GM19463 (cell line): Measurements from ENCODE around the gene ASTN2.

Experiments used
- ATAC-seq: cut with Tn5 transposase; IDR thresholded peaks from one replicate; pipeline ENCODE4 v1.9.1; 2021; ENCODE audit warnings: mild to moderate bottlenecking, moderate library complexity; ENCODE audit not compliant: unreplicated experiment

Gene ASTN2

DNA sequence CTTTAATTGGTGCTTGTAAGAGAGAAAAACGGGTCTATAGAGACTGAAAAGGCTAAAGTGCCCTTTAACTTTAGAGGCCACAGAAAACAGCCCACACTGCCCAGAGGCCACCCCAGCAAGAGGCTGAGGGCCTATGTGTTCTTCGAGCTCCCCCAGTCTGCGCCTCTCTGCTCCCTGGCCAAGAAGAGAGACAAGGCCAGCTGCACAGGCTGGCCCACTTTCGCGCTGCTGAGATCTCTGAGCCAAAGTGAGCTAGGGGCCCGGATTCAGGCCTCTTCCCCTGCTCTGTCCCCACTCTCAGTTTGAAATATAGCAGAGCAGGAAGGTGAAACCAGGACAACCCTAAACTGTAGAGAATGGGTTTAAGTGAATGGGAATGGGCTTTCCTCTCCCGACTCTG, 859.7 kb downstream of the ASTN2 start:
- no peak for ATAC-seq

DNA sequence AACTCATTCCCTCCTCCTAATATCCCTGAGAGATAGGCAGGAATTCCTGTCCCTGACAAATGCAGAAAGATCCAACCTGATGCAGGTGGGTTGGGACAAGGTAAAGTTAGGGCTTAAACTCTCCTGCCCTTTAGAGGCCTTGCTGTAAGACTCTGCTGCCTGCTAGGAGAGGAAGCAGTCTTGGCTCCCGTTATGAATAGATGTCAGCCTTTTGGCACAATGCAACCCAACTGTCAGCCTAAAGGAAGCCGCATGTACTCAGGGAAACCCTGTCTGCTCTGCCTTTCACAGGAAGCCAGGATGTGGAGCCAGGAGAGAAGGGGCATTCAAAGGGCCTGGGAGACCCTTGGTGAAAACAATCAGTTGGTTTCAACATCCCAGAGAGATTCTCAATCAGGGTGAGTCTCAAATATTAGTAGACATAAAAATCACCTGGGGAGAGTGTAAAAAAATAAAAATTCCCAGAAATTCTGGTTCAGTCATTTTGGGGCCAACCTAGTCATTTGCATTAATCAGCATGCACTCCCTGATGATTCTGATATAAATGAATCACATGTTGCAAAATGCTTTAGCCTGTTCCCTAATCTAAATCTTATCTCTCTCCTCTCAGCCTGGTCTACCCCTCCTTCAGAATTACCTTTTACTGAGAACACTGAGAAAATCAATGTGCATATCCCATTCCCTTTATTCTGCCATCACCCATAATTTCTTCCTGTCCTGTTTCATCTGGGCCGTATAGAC, 864.0 kb downstream of the ASTN2 start:
- ATAC-seq = no peak

GRCh38 chr9:116549786-116550660, 864.8 kb downstream of the ASTN2 start:
- ATAC-seq = no peak

GRCh38 chr9:116549061-116549664, 865.7 kb downstream of the ASTN2 start:
- ATAC-seq = no peak

DNA sequence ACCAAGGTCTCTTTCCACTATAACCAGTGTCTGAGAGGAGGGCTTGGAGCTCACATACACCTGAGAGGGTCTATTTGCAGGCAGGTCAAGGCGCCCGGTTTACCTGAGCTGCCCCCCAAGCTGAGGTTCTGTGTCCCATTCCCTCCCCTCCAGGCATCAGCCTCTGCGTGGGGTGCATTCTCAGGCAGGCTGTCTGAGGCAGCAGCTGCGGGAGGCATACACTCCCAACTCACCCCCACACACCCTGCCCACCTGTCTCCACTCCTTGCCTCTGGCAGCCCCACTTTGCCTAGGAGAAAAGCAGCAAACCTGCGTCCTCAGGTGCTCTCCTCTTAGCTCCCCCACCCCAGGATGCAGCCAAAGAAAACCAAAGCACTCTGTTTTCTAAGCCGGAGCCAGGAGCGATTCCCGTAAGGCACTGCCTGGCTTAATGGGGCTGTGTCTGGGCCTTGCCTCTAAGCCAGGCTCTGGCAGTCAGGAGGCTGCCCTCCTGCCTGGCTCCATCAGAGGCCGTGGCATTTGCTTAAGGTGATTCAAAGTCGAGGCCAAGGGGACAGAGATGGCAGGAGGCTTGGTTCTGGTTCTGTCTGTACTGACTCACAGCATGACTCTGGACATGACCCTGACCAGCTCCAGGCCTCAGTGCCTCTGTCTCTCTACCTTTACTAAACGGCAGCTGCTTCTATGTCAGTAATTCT, 867.0 kb downstream of the ASTN2 start:
- no peak for ATAC-seq

GRCh38 chr9:116546711-116547581, 867.9 kb downstream of the ASTN2 start:
- no peak for ATAC-seq

DNA sequence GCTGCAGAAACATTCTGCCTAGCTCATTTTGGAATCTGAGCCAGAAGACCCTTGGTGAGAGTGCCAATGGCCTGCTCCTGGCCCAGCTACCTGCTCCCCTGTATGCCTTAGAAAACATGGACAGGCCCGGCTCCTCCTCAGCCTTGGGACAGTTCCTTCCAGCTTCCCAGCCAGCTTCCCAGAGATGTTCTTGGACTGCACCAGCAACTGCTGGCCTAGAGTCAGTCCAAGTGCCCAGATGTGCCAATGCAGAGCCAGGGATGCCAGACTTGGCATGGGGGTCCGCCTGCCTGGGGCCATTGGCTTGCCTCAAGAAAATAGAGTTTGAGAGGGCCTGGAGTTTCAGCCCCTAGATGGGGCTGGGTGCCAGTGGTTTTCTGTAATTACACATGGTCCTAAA, 870.0 kb downstream of the ASTN2 start:
- no peak for ATAC-seq

DNA sequence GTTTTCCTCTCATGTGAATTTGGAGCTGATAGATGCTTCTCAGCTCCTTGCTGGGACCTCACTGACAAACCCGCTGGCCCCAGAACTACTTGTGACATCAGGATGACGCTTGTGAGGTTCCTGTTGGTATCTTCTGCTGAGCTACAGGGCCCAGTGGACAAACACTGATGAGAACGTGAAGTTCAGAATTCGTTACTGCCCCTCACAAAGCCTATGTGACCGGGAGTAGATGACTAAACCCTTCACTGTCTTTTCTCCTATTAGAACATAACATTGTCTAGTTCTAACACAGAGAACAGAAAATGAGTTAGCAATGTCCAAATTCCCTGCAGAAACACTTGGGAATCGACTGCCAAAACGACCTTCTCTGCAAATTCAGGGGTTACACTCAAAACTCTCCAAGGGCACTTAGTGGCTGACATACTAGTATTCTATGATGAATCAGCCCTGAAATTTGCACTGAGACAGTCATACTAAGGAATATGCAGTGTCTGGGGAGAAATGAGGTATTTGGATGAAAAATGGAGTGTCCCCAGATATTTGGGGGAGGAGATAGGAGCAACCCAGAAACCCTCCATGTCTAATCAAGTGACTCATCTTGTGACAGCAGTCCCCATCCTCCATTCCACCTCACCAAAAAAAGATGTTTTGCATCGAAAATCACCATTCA, 871.0 kb downstream of the ASTN2 start:
- ATAC-seq = no peak

DNA sequence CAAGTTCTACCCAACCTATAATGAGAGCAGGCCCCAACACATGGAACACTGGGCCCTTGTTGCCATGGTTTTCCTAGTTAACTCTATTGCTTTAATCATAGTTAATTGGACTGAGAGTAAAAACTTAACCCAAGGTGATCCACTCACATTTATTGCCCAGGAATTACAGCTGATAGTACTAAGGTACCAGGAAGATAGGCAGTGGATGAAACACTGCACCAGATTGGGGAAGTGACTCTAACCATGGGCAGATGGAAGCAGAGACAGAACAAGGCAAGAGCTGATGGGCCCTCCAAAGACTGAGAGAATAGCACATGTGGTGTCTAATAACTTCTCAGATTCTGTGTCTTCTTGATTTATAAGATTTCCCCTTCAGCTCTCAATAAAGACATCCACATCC, 873.5 kb downstream of the ASTN2 start:
- no peak for ATAC-seq

GRCh38 chr9:116539549-116539948, 875.3 kb downstream of the ASTN2 start:
- no peak for ATAC-seq

DNA sequence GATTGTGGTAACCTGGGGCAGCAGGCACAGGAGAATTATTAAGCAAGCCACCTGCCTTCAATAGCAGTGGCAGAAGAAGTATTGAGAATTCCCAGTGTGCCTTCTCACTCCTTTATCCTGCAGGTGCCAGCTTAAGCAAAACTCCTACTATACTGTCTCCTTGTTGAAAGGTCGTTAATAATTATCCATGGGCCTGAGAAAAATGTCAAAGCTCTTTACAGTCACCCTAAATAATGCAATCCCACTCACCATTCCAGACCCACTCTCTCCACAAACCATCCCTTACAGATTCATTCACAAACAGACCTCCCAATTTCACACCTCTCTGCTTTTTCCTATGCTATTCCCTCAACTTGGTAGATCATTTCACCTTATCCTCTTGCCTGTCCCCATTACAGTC, 889.2 kb downstream of the ASTN2 start:
- ATAC-seq = no peak

DNA sequence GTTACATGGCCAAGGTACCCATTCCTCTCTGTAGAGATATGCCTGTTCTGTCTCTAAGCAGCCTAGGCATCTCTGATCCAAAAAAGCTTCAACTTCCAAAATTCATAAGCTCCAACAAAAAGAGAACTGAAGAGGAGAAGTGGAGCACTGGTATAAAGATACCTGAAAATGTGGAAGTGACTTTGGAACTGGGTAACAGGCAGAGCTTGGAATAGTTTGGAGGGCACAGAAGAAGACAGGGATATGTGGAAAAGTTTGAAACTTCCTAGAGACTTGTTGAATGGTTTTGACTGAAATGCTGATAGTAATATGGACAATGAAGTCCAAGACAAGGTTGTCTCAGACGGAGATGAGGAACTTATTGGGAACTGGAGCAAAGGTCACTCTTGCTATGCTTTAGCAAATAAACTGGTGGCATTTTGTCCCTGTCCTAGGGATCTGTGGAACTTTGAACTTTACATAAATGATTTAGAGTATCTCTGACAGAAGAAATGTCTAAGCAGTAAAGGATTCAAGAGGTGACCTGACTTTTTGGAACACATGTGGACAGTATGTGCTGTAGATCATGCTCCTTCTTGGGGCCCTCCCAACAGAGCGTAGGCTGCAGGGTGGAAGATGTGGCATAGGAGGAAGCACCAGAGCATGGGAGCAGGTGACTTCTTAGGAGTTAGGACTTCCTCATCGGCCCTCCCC, 889.9 kb downstream of the ASTN2 start:
- no peak for ATAC-seq

- ATAC-seq = no peak
These were observed 894.6 kb downstream of the ASTN2 start for GRCh38 chr9:116520218-116520617.

- no peak for ATAC-seq
These were observed 898.4 kb downstream of the ASTN2 start for GRCh38 chr9:116516456-116516855.

- ATAC-seq = no peak
These were observed 899.3 kb downstream of the ASTN2 start for GRCh38 chr9:116515541-116515940.

DNA sequence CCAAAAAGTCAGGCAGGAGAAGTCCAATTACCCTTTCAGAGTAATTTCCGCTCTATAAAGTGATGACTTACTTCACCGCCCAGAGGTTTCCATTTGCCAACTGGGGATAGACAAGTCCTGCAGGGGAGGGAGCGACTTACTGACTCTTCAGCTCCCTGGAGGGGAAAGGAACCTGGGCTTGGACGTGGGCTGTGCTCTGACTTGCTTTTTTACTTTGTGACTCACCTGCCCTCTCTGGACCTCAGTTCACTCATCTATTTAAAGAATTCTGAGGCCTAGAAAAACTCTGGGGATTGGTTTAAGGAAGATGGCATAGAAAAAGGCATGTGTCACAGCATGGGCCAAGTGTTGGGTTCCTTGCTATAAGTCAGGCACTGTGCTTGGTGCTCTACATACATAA, 908.2 kb downstream of the ASTN2 start:
- ATAC-seq = no peak

DNA sequence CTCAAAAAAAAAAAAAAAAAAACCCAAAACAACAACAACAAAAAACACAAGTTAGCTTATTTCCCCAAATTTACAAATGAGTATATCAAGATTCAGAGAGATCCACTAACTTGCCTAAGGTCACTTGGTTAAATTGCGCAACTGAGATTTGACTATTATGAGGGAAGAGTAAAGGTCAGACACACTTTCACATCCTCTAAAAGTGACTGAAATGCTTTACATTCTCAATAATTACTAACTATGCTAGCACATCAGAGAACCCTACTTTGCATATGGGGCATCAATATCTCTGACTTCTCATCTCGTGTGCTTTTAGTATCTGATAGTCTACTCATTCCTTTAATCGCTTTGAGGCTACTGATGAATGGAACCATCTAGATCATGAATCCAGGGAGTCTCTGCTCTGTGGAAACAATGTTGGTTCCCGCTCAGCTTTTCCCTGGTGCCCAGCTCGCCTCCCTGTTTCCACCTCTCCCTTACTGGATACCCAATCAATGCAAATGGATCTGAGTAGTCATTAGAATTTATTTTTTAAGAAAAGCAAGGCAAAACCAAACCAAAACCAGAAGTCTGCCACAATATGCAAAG, 909.9 kb downstream of the ASTN2 start:
- ATAC-seq = peak; percentile 86

GRCh38 chr9:116504081-116504480, 910.8 kb downstream of the ASTN2 start:
- no peak for ATAC-seq

- no peak for ATAC-seq
These were observed 912.1 kb downstream of the ASTN2 start for GRCh38 chr9:116502746-116503145.
